GM06990 (cell line): Measurements from ENCODE around the gene CCDC27.

Experiments
- DNase-seq: peaks from one replicate; pipeline ENCODE4 v3.0.0-alpha.2; 2011; ENCODE audit not compliant: insufficient read length; ENCODE audit errors: extremely low read depth
- H3K27me3 ChIP-seq: replicated peaks from 2 replicates; pipeline ENCODE4 v1.6.0; 2011; ENCODE audit warnings: low read length; ENCODE audit not compliant: control insufficient read depth, insufficient read depth
- H3K36me3 ChIP-seq: 2 replicates; pipeline ENCODE4 v1.5.1; 2011; ENCODE audit warnings: low read length; ENCODE audit not compliant: control insufficient read depth, insufficient read depth
- H3K4me3 ChIP-seq: replicated peaks from 2 replicates; pipeline ENCODE4 v1.5.1; 2011; ENCODE audit warnings: low read depth, mild to moderate bottlenecking, control low read depth, low read length
- TF ChIP-seq, protein P1 (sequence below): IDR thresholded peaks from 2 replicates; pipeline ENCODE4 v1.5.1; 2011; ENCODE audit warnings: low read length, control low read depth, mild to moderate bottlenecking, inconsistent platforms; ENCODE audit not compliant: insufficient read depth, poor library complexity, severe bottlenecking

CCDC27 gene

DNA sequence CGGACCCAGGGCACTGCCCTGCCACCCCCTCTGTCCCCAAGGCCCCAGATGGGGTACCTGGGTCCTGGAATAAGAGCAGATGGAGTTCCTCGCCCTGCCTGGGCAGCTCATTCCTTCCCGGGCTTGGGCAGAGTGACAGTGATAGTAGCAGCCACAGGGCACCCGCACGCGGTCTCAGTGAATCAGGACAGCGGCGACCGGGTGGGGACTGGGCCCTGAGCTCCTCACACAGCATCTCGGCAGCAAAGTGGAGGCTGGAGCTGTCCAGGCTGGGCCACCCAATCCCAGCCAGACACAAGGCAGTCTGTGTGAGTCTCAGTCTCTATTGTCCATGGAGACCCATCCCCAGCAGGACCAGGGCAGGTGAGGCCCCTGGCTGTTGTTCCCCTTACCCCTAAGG, 37.4 kb upstream of the CCDC27 start:
- TF ChIP-seq, protein P1, sequence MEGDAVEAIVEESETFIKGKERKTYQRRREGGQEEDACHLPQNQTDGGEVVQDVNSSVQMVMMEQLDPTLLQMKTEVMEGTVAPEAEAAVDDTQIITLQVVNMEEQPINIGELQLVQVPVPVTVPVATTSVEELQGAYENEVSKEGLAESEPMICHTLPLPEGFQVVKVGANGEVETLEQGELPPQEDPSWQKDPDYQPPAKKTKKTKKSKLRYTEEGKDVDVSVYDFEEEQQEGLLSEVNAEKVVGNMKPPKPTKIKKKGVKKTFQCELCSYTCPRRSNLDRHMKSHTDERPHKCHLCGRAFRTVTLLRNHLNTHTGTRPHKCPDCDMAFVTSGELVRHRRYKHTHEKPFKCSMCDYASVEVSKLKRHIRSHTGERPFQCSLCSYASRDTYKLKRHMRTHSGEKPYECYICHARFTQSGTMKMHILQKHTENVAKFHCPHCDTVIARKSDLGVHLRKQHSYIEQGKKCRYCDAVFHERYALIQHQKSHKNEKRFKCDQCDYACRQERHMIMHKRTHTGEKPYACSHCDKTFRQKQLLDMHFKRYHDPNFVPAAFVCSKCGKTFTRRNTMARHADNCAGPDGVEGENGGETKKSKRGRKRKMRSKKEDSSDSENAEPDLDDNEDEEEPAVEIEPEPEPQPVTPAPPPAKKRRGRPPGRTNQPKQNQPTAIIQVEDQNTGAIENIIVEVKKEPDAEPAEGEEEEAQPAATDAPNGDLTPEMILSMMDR: no peak
- peaks cover 3% of the 10 kb centered on the region for H3K36me3 ChIP-seq
- H3K27me3 ChIP-seq: no peaks in the 10 kb centered on the region; the same call in 1 of the 2 replicates
- DNase-seq: no peak
- H3K4me3 ChIP-seq: no peak overlapping the region

GRCh38 chr1:3716351-3716750, 35.9 kb upstream of the CCDC27 start:
- H3K36me3 ChIP-seq: peaks cover 2% of the 10 kb centered on the region; the same call in 1 of the 2 replicates
- no peak for DNase-seq
- TF ChIP-seq, protein P1: no peak
- H3K27me3 ChIP-seq: no peaks in the 10 kb centered on the region; the same call in 1 of the 2 replicates
- H3K4me3 ChIP-seq: no peak overlapping the region

- TF ChIP-seq, protein P1: no peak
- Histone ChIP-seq H3K27me3 (no peaks in the 10 kb centered on the region; the same call in 1 of the 2 replicates), H3K4me3 (no peak overlapping the region), H3K36me3 (peaks cover 2% of the 10 kb centered on the region; the same call in 1 of the 2 replicates)
- DNase-seq: no peak
These were observed 35.1 kb upstream of the CCDC27 start for GRCh38 chr1:3717041-3717714.

DNA sequence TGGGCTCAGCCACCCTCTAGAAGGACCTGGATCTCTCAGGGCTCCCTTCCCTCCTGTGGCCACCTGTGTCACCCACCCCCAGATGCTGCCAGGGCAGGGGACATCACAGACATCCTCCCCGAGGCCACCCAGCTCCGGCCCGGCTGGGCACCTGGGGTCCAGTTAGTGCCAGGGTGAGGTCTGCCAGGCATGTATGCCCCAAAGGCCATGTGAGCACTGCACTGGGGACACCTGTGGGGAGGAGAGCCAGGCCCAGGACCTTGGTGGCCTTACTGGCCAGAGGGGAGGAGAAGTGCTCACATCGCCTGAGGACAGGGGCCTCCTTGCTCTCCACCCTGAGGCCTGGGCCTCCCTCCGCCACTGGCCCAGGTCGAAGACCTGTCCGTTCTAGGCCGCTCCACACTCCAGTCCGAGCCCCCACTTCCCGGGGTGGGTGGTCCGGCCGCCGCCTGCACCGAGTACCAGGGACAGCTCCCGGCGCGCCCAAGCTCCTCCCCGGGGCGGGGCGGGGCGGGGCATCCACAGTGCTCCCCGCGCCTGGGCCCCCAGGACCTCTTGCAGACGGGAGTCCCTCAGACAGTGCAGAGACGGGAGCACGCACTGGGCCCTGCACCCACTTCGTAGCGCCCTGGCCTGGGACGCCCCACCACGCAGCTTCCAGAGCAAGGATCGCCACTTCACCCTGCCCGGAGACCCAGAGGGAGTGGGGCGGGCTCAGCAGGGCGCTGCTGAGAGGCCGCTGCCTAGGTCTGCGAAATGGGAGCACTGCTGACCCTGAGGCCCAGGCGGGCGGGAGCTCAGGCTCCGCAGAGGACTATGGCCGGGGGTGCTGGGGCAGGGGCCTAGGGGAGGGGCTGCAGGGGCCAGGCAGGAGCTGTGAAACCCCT, 34.3 kb upstream of the CCDC27 start:
- TF ChIP-seq, protein P1: no peak
- Histone ChIP-seq H3K27me3 (no peaks in the 10 kb centered on the region; the same call in 1 of the 2 replicates), H3K4me3 (no peak overlapping the region), H3K36me3 (peaks cover 3% of the 10 kb centered on the region; the same call in 1 of the 2 replicates)
- DNase-seq: no peak

- DNase-seq: no peak
- peaks cover 2% of the 10 kb centered on the region; the same call in 1 of the 2 replicates for H3K36me3 ChIP-seq
- H3K4me3 ChIP-seq: no peak overlapping the region
- H3K27me3 ChIP-seq: no peaks in the 10 kb centered on the region; the same call in 1 of the 2 replicates
- TF ChIP-seq, protein P1: no peak
These were observed 33.5 kb upstream of the CCDC27 start for GRCh38 chr1:3718764-3719163.
